Liver (tissue), 9 donors: ENCODE results near the gene SRD5A1. TPM values are rescaled to one million over a fixed set of nuclear protein-coding genes. Genes with fewer than 3 reads are reported as not detected.

ENCODE experiments used
- DNase-seq: peaks from one replicate; pipeline ENCODE4 v3.0.0-alpha.2; 2017; ENCODE audit warnings: low spot score
- H3K27ac ChIP-seq, 2 donors: one replicate each; pipeline ENCODE4 v1.7.0; 2013; ENCODE audit warnings: inconsistent platforms in 2 of 2, low read length in 2 of 2, control low read depth in 1 of 2, low read depth in 1 of 2, mild to moderate bottlenecking in 1 of 2
- H3K27me3 ChIP-seq, 4 donors: one replicate each; pipeline versions ENCODE4 v1.6.1 to v1.7.0; 2013; ENCODE audit warnings: low read length in 3 of 4, inconsistent platforms in 1 of 4, mild to moderate bottlenecking in 1 of 4, moderate library complexity in 1 of 4; ENCODE audit not compliant: control insufficient read depth in 4 of 4, insufficient read depth in 4 of 4
- H3K36me3 ChIP-seq, 4 donors: one replicate each; pipeline versions ENCODE4 v1.6.1 to v1.7.0; 2013; ENCODE audit warnings: low read length in 3 of 4, mild to moderate bottlenecking in 3 of 4, low read depth in 1 of 4, moderate library complexity in 1 of 4; ENCODE audit not compliant: control insufficient read depth in 4 of 4, insufficient read depth in 3 of 4
- H3K4me1 ChIP-seq, 4 donors: one replicate each; pipeline versions ENCODE4 v1.6.1 to v1.7.0; 2013; ENCODE audit warnings: low read length in 3 of 4, mild to moderate bottlenecking in 3 of 4, moderate library complexity in 1 of 4; ENCODE audit not compliant: control insufficient read depth in 4 of 4, insufficient read depth in 4 of 4
- H3K4me3 ChIP-seq, 3 donors: one replicate each; pipeline versions ENCODE4 v1.6.1 to v1.7.0; 2013; ENCODE audit warnings: low read length in 3 of 3, control low read depth in 1 of 3, low read depth in 1 of 3, mild to moderate bottlenecking in 1 of 3
- H3K9ac ChIP-seq, 2 donors: one replicate each; pipeline ENCODE4 v1.7.0; 2013; ENCODE audit warnings: low read length in 2 of 2, mild to moderate bottlenecking in 2 of 2, moderate library complexity in 2 of 2, control low read depth in 1 of 2, low read depth in 1 of 2
- H3K9me3 ChIP-seq, 4 donors: one replicate each; pipeline versions ENCODE4 v1.6.1 to v1.7.0; 2013; ENCODE audit warnings: low read length in 3 of 4; ENCODE audit not compliant: control insufficient read depth in 4 of 4
- ATF3 ChIP-seq: IDR thresholded peaks from 2 replicates; pipeline ENCODE4 v1.6.1; 2016; ENCODE audit warnings: antibody characterized with exemption
- CTCF ChIP-seq: fragments of 150-350 bp; IDR thresholded peaks from 2 replicates; pipeline ENCODE4 v1.5.1; 2017; ENCODE audit warnings: improper control_type of control experiment, low read depth, low read length; ENCODE audit not compliant: missing input control
- EGR1 ChIP-seq, 2 donors: IDR thresholded peaks; 2 replicates each; pipeline ENCODE4 v1.6.1; 2016 to 2018; ENCODE audit warnings: antibody characterized with exemption in 2 of 2, low read depth in 2 of 2
- FOXA1 ChIP-seq: IDR thresholded peaks from 2 replicates; pipeline ENCODE4 v1.6.1; 2016; ENCODE audit warnings: antibody characterized with exemption
- FOXA2 ChIP-seq: IDR thresholded peaks from 2 replicates; pipeline ENCODE4 v1.6.1; 2016; ENCODE audit warnings: antibody characterized with exemption
- HNF4A ChIP-seq, 2 donors: conservative IDR thresholded peaks; 2 replicates each; pipeline ENCODE4 v1.6.1; 2016; ENCODE audit warnings: antibody characterized with exemption in 2 of 2, mild to moderate bottlenecking in 2 of 2
- HNF4G ChIP-seq: IDR thresholded peaks from 2 replicates; pipeline ENCODE4 v1.6.1; 2016; ENCODE audit warnings: antibody characterized with exemption
- JUND ChIP-seq, 2 donors: IDR thresholded peaks; 2 replicates each; pipeline ENCODE4 v1.6.1; 2016; ENCODE audit warnings: antibody characterized with exemption in 2 of 2
- MAX ChIP-seq: IDR thresholded peaks from 2 replicates; pipeline ENCODE4 v1.6.1; 2016; ENCODE audit warnings: antibody characterized with exemption
- NR2F2 ChIP-seq: IDR thresholded peaks from 2 replicates; pipeline ENCODE4 v1.6.1; 2016; ENCODE audit warnings: antibody characterized with exemption
- RAD21 ChIP-seq, 2 donors: IDR thresholded peaks; 2 replicates each; pipeline ENCODE4 v1.6.1; 2016; ENCODE audit warnings: antibody characterized with exemption in 2 of 2, mild to moderate bottlenecking in 2 of 2
- REST ChIP-seq: IDR thresholded peaks from 2 replicates; pipeline ENCODE4 v1.6.1; 2016; ENCODE audit warnings: antibody characterized with exemption, mild to moderate bottlenecking
- SP1 ChIP-seq: IDR thresholded peaks from 2 replicates; pipeline ENCODE4 v1.6.1; 2018; ENCODE audit warnings: antibody characterized with exemption, mild to moderate bottlenecking
- YY1 ChIP-seq: IDR thresholded peaks from 2 replicates; pipeline ENCODE4 v1.6.1; 2016; ENCODE audit warnings: antibody characterized with exemption, mild to moderate bottlenecking
- WGBS: extraction: QIAGEN DNeasy Blood & Tissue Kit; methylation state at CpG from one replicate; pipeline ENCODE4 v1.1.7; 2013; 5-methylcytosine and 5-hydroxymethylcytosine counted together
- polyA plus RNA-seq, 2 donors: library from polyadenylated mRNA; stranded (reverse) in 1 of 2; unstranded in 1 of 2; fragments of 200-250 nt in 1 of 2; fragments of >200 nt in 1 of 2; fragmentation: Nextera tagmentation in 1 of 2; extraction: Ambion mirVana in 1 of 2; gene quantifications; one replicate each; pipeline versions ENCODE4 v1.2.1 to v1.2.3, GENCODE V29; 2013 to 2015
- total RNA-seq, 2 donors: library from RNA; depleted of rRNA; stranded (reverse); fragments of >200 nt; gene quantifications; one replicate each; pipeline ENCODE4 v1.2.3, GENCODE V29; 2014
- donor health status: healthy.
- donor health status: healthy.
- donor health status: healthy.
- donor health status: healthy.
- donor health status: healthy.

SRD5A1 gene
- total and polyA plus RNA-seq, 4 donors, result 6.3 to 87.0 (median 47.7) TPM

GRCh38 chr5:6719896-6720560 is 86.8 kb downstream of the SRD5A1 start:
- no peak overlapping the region for H3K27ac ChIP-seq
- peak; percentile 21 for DNase-seq
- 73% methylated on average over 5 of the region's 5 CpGs for WGBS
- no peak overlapping the region for H3K4me3 ChIP-seq
- H3K27me3 ChIP-seq, result no peaks in the 10 kb centered on the region
- peaks cover 19 to 66% (median 53%) of the 10 kb centered on the region in 4 donors for H3K4me1 ChIP-seq
- H3K9me3 ChIP-seq, result no peaks in the 10 kb centered on the region
- no peak overlapping the region for H3K9ac ChIP-seq
- H3K36me3 ChIP-seq, result peaks cover 0 to 2% (median 0%) of the 10 kb centered on the region in 4 donors
- no peak for TF ChIP-seq JUND (IDR thresholded peaks at IDR 0.05)
- no peak for TF ChIP-seq EGR1 (IDR thresholded peaks at IDR 0.05; ENCODE audit: low read depth in 2 of 2)
- TF ChIP-seq FOXA1, result no peak
- TF ChIP-seq MAX, result no peak
- TF ChIP-seq NR2F2, result no peak
- TF ChIP-seq REST, result no peak
- no peak for TF ChIP-seq CTCF

GRCh38 chr5:6720561-6720921 is 87.3 kb downstream of the SRD5A1 start:
- Histone ChIP-seq H3K9me3 (no peaks in the 10 kb centered on the region), H3K4me1 (peaks cover 18 to 61% (median 48%) of the 10 kb centered on the region in 4 donors), H3K4me3 (no peak overlapping the region), H3K27me3 (no peaks in the 10 kb centered on the region), H3K9ac (no peak overlapping the region), H3K36me3 (peaks cover 0 to 2% (median 0%) of the 10 kb centered on the region in 4 donors), H3K27ac (no peak overlapping the region)
- 92% methylated on average over 6 of the region's 6 CpGs for WGBS
- DNase-seq, result peak; percentile 0
- TF ChIP-seq FOXA1, result no peak
- no peak for TF ChIP-seq RAD21 (IDR thresholded peaks at IDR 0.05)
- no peak for TF ChIP-seq SP1
- no peak for TF ChIP-seq MAX
- TF ChIP-seq ATF3, result no peak

- H3K27ac ChIP-seq, result peak overlapping the region; percentile 25 to 49
- peaks cover 0 to 2% (median 0%) of the 10 kb centered on the region in 4 donors for H3K36me3 ChIP-seq
- TF ChIP-seq FOXA2 (no peak), HNF4G (no peak), YY1 (no peak), HNF4A (conservative IDR thresholded peaks at IDR 0.05) (peak in 1 of 2 donors; percentile 39), NR2F2 (no peak)
- 73% methylated on average over 4 of the region's 4 CpGs for WGBS
- H3K9me3 ChIP-seq, result no peaks in the 10 kb centered on the region
- DNase-seq, result peak; percentile 49
- H3K9ac ChIP-seq, result no peak overlapping the region
- no peaks in the 10 kb centered on the region for H3K27me3 ChIP-seq
- peaks cover 17 to 57% (median 39%) of the 10 kb centered on the region in 4 donors for H3K4me1 ChIP-seq
- no peak overlapping the region for H3K4me3 ChIP-seq
Measured at GRCh38 chr5:6721442-6721841, 88.2 kb downstream of the SRD5A1 start.
